Natural killer cell (primary cell): ENCODE data around the gene RRN3. TPM values are rescaled to one million over a fixed set of nuclear protein-coding genes. Genes with fewer than 3 reads are reported as not detected.

ENCODE experiments used
- total RNA-seq, 4 donors: library from RNA; stranded (reverse); fragments of 120-200 nt in 1 of 4; gene quantifications; one replicate each; pipeline versions ENCODE4 v1.2.3 to v1.2.4, GENCODE V29; 2013 to 2022

RRN3 gene
- total RNA-seq, 3 donors from 2014 or later (not counting 1 experiment from before 2014, with no cell fraction given) = 40.8 to 45.3 (median 43.4) TPM

Other genes starting within 250 kb of the RRN3 start
- gene NPIPA1, start 156.8 kb downstream of the RRN3 start, total RNA-seq = 100 to 1,000 TPM; 123 to 136 (median 124) TPM
- 10 to 100 TPM; 72.7 to 88.2 (median 75.1) TPM for gene PDXDC1, start 119.2 kb downstream of the RRN3 start, total RNA-seq
- gene NTAN1, start 38.2 kb downstream of the RRN3 start, total RNA-seq = 10 to 100 TPM; 26.7 to 35.1 (median 30.3) TPM